Nephron (organoid): Measurements from ENCODE around the gene NACA.
"Not testable (repeated sequence)": the region's sequence is repeated elsewhere in the genome, so short reads cannot be mapped to it uniquely, and the experiment has no call there.

ENCODE experiments used
- H3K27ac Mint-ChIP-seq, 3 experiments: 2 replicates each; pipeline ENCODE4 v1.8.0; 2020; ENCODE audit warnings: mixed read lengths in 3 of 3, mild to moderate bottlenecking in 2 of 3, moderate library complexity in 1 of 3
- H3K27me3 Mint-ChIP-seq: 2 replicates; pipeline ENCODE4 v1.8.0; 2021; ENCODE audit warnings: low read depth, mild to moderate bottlenecking, moderate library complexity, mixed read lengths
- H3K36me3 Mint-ChIP-seq: 2 replicates; pipeline ENCODE4 v1.8.0; 2020; ENCODE audit warnings: low read depth, mixed read lengths
- H3K4me1 Mint-ChIP-seq: 2 replicates; pipeline ENCODE4 v1.8.0; 2020; ENCODE audit warnings: mixed read lengths
- H3K4me3 Mint-ChIP-seq, 3 experiments: 2 replicates each; pipeline ENCODE4 v1.8.0; 2020; ENCODE audit warnings: mild to moderate bottlenecking in 3 of 3, mixed read lengths in 3 of 3, moderate library complexity in 2 of 3
- H3K9me3 Mint-ChIP-seq: 2 replicates; pipeline ENCODE4 v1.8.0; 2020; ENCODE audit warnings: mixed read lengths
- TF ChIP-seq, protein P1 (sequence below), 3 experiments: fragments of 200-600 bp; sonication (generic); IDR thresholded peaks; one replicate each; pipeline ENCODE4 v1.5.0; 2021; ENCODE audit warnings: antibody characterized with exemption in 3 of 3; ENCODE audit not compliant: unreplicated experiment in 3 of 3

Gene NACA

DNA sequence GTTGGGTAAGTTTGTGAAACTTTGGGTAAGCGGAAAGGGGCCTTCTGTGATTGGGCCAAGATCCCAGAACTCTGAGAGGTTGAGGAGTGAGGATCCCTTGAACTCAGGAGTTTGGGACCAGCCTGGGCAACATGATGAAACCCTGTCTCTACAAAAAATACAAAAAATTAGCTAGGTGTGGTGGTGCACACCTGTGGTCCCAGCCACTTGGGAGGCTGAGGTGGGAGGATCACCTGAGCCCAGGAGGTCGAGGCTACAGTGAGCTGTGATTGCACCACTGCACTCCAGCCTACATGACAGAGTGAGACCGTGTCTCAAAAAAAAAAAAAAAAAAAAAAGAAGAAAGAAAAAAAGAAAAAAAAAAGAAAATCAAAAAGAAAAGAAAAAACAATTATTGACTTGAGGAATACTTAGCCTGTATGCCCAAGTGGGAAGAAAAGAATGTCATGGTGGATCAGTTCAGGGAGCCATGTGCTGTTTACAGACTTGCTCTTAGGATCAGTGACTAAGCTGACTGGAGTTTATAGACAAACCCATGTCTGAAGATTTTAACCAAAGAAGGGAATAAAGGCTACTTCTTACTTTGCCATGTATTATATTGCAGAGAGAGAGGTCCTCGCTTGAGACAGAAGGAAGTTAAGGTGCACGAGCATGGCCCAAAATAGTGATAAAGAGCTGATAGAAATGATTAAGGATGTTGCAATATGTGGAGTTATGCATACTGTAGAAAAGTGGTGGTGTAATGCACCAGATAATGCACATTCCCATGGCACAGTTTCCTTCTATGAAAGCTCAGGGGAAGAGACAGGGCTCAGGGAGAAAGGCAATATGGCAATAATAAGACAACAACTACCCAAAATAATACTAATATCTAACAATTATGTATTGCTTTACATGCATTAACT, 38.9 kb upstream of the NACA start:
- TF ChIP-seq, protein P1, sequence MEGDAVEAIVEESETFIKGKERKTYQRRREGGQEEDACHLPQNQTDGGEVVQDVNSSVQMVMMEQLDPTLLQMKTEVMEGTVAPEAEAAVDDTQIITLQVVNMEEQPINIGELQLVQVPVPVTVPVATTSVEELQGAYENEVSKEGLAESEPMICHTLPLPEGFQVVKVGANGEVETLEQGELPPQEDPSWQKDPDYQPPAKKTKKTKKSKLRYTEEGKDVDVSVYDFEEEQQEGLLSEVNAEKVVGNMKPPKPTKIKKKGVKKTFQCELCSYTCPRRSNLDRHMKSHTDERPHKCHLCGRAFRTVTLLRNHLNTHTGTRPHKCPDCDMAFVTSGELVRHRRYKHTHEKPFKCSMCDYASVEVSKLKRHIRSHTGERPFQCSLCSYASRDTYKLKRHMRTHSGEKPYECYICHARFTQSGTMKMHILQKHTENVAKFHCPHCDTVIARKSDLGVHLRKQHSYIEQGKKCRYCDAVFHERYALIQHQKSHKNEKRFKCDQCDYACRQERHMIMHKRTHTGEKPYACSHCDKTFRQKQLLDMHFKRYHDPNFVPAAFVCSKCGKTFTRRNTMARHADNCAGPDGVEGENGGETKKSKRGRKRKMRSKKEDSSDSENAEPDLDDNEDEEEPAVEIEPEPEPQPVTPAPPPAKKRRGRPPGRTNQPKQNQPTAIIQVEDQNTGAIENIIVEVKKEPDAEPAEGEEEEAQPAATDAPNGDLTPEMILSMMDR (IDR thresholded peaks at IDR 0.05; ENCODE audit: unreplicated experiment in 3 of 3) = no peak
- Mint-ChIP-seq H3K4me1 (peaks cover 5% of the 10 kb centered on the region), H3K9me3 (peaks cover 1% of the 10 kb centered on the region), H3K27ac (peak overlapping the region in 1 of 3 experiments; percentile 2), H3K27me3 (peaks cover 4% of the 10 kb centered on the region), H3K4me3 (no peak overlapping the region), H3K36me3 (no peaks in the 10 kb centered on the region)

DNA sequence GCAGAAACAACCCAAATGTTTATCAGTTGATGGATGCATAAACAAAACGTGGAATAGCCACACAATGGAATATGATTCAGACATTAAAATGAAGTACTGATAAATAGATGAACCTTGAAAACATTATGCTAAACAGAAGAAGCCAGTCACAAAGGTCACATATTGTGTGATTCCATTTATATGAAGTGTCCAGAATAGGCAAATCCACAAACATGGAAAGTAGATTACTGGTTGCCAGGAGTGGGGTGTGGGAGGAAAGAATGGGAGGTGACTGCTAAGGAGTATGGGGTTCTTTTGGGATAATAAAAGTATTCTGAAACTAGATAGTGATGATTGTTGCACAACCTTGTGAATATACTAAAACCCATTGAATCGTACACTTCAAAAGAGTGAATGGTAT, 36.7 kb upstream of the NACA start:
- TF ChIP-seq, protein P1 (IDR thresholded peaks at IDR 0.05; ENCODE audit: unreplicated experiment in 3 of 3) = no peak
- H3K27me3 Mint-ChIP-seq = no peaks in the 10 kb centered on the region
- peaks cover 5% of the 10 kb centered on the region for H3K9me3 Mint-ChIP-seq
- peaks cover 5% of the 10 kb centered on the region for H3K4me1 Mint-ChIP-seq
- H3K4me3 Mint-ChIP-seq = no peak overlapping the region
- H3K27ac Mint-ChIP-seq = no peak overlapping the region
- no peaks in the 10 kb centered on the region for H3K36me3 Mint-ChIP-seq

DNA sequence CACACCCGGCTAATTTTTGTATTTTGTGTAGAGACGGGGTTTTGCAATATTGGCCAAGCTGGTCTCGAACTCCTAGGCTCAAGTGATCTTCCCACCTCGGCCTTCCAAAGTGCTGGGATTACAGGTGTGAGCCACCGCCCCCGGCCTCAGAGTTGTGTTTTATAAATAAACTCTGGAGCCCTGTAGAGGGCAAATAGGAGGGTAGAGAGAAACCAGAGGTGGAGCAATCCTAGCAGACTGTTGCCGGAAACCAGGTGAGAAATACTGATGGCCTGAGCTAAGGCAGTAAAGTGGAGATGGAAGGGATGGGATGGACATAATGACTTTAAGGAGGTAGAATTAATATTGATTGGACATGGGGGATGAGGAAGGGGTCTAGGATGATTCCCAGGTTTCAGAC, 35.4 kb upstream of the NACA start:
- peaks cover 5% of the 10 kb centered on the region for H3K9me3 Mint-ChIP-seq

DNA sequence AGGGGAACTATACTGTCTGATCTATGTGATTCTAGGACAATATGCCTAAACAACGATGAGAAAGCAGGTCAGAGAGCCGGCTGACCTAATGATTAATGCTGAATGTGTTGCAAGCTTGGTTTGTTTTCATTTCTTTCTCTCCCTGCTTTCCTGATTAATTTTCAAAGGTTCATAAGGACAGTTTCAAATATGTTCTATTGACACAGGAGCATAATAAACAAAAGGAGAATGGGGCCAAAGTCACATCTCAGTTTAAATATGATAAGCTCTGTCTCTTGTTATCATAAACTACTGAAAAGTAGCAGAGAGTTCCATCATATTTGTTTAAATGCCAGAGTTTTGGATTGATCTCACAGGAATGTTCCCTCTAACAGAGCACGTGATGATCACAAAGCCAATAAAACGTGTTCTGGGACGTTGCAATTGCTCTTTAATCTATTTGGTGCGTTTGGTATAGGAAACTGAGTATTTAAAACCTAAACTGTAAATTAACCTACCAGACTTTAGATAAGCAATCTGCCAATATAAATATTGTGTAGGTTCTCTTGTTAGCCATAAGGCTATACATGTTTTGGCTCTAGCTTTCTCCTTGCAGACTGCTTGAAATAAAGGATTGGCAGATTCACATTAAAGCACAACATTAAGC, 34.3 kb upstream of the NACA start:
- TF ChIP-seq, protein P1 (IDR thresholded peaks at IDR 0.05; ENCODE audit: unreplicated experiment in 3 of 3) = no peak
- H3K9me3 Mint-ChIP-seq = peaks cover 5% of the 10 kb centered on the region
- H3K27ac Mint-ChIP-seq = peak overlapping the region in 1 of 3 experiments; percentile 15
- H3K4me3 Mint-ChIP-seq = no peak overlapping the region
- H3K27me3 Mint-ChIP-seq = peaks cover 3% of the 10 kb centered on the region
- H3K4me1 Mint-ChIP-seq = peaks cover 5% of the 10 kb centered on the region
- no peaks in the 10 kb centered on the region for H3K36me3 Mint-ChIP-seq

More for the DNA sequence above, 35.4 kb upstream of the NACA start:
- H3K4me3 Mint-ChIP-seq = no peak overlapping the region
- TF ChIP-seq, protein P1 (IDR thresholded peaks at IDR 0.05; ENCODE audit: unreplicated experiment in 3 of 3) = no peak
- H3K36me3 Mint-ChIP-seq = no peaks in the 10 kb centered on the region
- peaks cover 5% of the 10 kb centered on the region for H3K4me1 Mint-ChIP-seq
- H3K27me3 Mint-ChIP-seq = peaks cover 3% of the 10 kb centered on the region
- H3K27ac Mint-ChIP-seq = no peak overlapping the region

DNA sequence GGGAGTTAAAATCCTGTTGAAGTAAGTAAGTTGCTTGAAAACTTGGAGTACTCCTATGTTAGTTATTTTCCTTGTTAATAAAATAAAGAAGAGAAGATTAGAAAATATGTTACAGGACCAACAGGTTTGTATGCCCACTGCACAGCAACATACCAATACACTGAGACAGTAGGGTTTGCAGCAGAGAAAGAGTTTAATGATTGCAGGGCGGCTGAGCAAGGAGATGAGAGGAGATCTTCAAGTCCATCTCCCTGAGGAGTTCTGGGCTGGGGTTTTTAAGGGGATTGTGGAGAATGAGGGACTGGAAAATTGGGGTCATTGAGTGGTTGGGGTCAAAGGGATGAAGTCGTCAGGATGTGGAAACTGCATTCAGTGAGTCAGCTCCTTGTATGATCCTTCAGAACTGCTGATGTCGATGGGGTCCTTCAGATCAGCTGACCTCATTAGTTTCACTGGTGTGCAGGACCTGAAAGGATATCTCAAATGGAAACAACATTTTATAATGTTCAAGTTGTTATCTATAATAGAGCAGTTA, 33.7 kb upstream of the NACA start:
- no peak overlapping the region for H3K4me3 Mint-ChIP-seq
- TF ChIP-seq, protein P1 (IDR thresholded peaks at IDR 0.05; ENCODE audit: unreplicated experiment in 3 of 3) = no peak
- H3K9me3 Mint-ChIP-seq = peaks cover 5% of the 10 kb centered on the region
- H3K4me1 Mint-ChIP-seq = peaks cover 5% of the 10 kb centered on the region
- H3K36me3 Mint-ChIP-seq = no peaks in the 10 kb centered on the region
- H3K27ac Mint-ChIP-seq = no peak overlapping the region
- peaks cover 3% of the 10 kb centered on the region for H3K27me3 Mint-ChIP-seq

DNA sequence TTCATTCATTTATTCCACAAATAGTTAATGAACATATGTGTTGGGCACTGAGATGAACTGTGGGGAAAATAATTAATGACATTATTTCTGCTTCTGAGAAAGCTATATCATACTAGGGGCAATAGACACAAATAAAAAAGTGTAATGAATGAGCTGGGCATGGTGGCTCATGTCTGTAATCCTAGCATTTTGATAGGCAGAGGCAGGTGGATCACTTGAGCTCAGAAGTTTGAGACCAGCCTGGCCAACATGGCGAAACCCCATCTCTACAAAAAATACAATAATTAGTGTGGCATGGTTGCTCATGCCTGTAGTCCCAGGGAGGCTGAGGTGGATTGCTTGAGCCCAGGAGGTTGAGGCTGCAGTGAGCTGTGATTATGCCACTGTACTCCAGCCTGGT, 32.9 kb upstream of the NACA start:
- H3K36me3 Mint-ChIP-seq, H3K27me3 Mint-ChIP-seq, H3K4me1 Mint-ChIP-seq, H3K9me3 Mint-ChIP-seq, H3K4me3 Mint-ChIP-seq: not testable (repeated sequence)
- H3K27ac Mint-ChIP-seq = peak overlapping the region in 1 of 3 experiments; percentile 55
